PC-3 (cell line): Measurements from ENCODE around the gene KCNQ1OT1. TPM values are rescaled to one million over a fixed set of nuclear protein-coding genes. Genes with fewer than 3 reads are reported as not detected.

Source experiments
- ATAC-seq: fragments of 200-7000 bp; cut with Tn5 transposase; 2 replicates; pipeline ENCODE4 v1.9.1; 2020; ENCODE audit warnings: mild to moderate bottlenecking, moderate library complexity
- BruUV-seq: library from RNA; stranded (reverse); fragments of 400-500 nt; replicated peaks from 2 replicates; lab custom pipeline; 2021; lab: Mats Ljungman, UMichigan
- CTCF ChIA-PET: fragments of 300-600 bp; sonication (Branson Sonifier 250); formaldehyde crosslinking; loops from one replicate; lab custom pipeline; 2022; ENCODE audit warnings: antibody characterized with exemption; lab: Charles Lee
- POLR2A ChIA-PET: fragments of 300-600 bp; sonication (Branson Sonifier 250); formaldehyde crosslinking; loops from one replicate; lab custom pipeline; 2022; ENCODE audit warnings: antibody characterized with exemption; ENCODE audit not compliant: unreplicated experiment; lab: Charles Lee
- DNase-seq: peaks from one replicate; pipeline ENCODE4 v3.0.0-alpha.2; 2015
- H2AFZ ChIP-seq: fragments of 300-600 bp; sonication (generic); 2 replicates; pipeline ENCODE4 v1.6.0; 2016; ENCODE audit warnings: antibody characterized with exemption, low read length
- H3F3A ChIP-seq: fragments of 300-600 bp; sonication (generic); one replicate; pipeline ENCODE4 v1.6.0; 2017; ENCODE audit warnings: antibody characterized with exemption, low read length, control low read depth, mild to moderate bottlenecking; ENCODE audit not compliant: unreplicated experiment
- H3K27ac ChIP-seq: fragments of 300-600 bp; sonication (generic); 2 replicates; pipeline ENCODE4 v1.5.1; 2016; ENCODE audit warnings: mild to moderate bottlenecking, low read length
- H3K27me3 ChIP-seq: fragments of 300-600 bp; sonication (generic); 2 replicates; pipeline ENCODE4 v1.6.1; 2016; ENCODE audit warnings: low read length, mixed read lengths
- H3K36me3 ChIP-seq: fragments of 300-600 bp; sonication (generic); 2 replicates; pipeline ENCODE4 v1.6.1; 2016; ENCODE audit warnings: low read depth, mixed run types, low read length, mixed read lengths
- H3K4me1 ChIP-seq: fragments of 300-600 bp; sonication (generic); 2 replicates; pipeline ENCODE4 v1.5.1; 2016; ENCODE audit warnings: low read length; ENCODE audit not compliant: insufficient read depth
- H3K4me2 ChIP-seq: fragments of 300-600 bp; sonication (generic); 2 replicates; pipeline ENCODE4 v1.6.0; 2016; ENCODE audit warnings: low read length
- H3K4me3 ChIP-seq: fragments of 300-600 bp; sonication (generic); 2 replicates; pipeline ENCODE4 v1.5.1; 2016; ENCODE audit warnings: mild to moderate bottlenecking, low read length, mixed read lengths
- H3K79me2 ChIP-seq: fragments of 300-600 bp; sonication (generic); 2 replicates; pipeline ENCODE4 v1.6.1; 2017; ENCODE audit warnings: low read length, mixed read lengths
- H3K9ac ChIP-seq: fragments of 300-600 bp; sonication (generic); 2 replicates; pipeline ENCODE4 v1.6.0; 2016; ENCODE audit warnings: mild to moderate bottlenecking, low read length
- H3K9me2 ChIP-seq: fragments of 300-600 bp; sonication (generic); replicated peaks from 2 replicates; pipeline ENCODE4 v1.6.1; 2016; ENCODE audit warnings: mixed run types, low read length, mixed read lengths
- H3K9me3 ChIP-seq: fragments of 300-600 bp; sonication (generic); 2 replicates; pipeline ENCODE4 v1.6.1; 2016; ENCODE audit warnings: low read length, mixed read lengths
- H4K20me1 ChIP-seq: fragments of 300-600 bp; sonication (generic); 2 replicates; pipeline ENCODE4 v1.6.1; 2016; ENCODE audit warnings: low read length, mixed read lengths
- EZH2 ChIP-seq: fragments of 300-600 bp; sonication (generic); IDR thresholded peaks from one replicate; pipeline ENCODE4 v1.6.1; 2017; ENCODE audit warnings: antibody characterized with exemption, mild to moderate bottlenecking, low read length; ENCODE audit not compliant: unreplicated experiment
- EZH2phosphoT487 ChIP-seq: fragments of 300-600 bp; sonication (generic); IDR thresholded peaks from 2 replicates; pipeline ENCODE4 v1.6.1; 2018; ENCODE audit warnings: mild to moderate bottlenecking, antibody characterized with exemption, low read length, borderline replicate concordance
- intact Hi-C: fragments of 100-400 bp; cut with micrococcal nuclease; formaldehyde crosslinking; loops from 2 replicates; pipeline ENCODE4 v1.9.0; 2023
- total RNA-seq: library from RNA; depleted of rRNA; stranded (reverse); fragments of >200 nt; gene quantifications from 2 replicates; pipeline ENCODE4 v1.2.3, GENCODE V29; 2014
- TF ChIP-seq, protein P1 (sequence below): fragments of 300-600 bp; sonication (generic); conservative IDR thresholded peaks from 2 replicates; pipeline ENCODE4 v1.5.1; 2017; ENCODE audit warnings: antibody characterized with exemption, low read depth, mild to moderate bottlenecking, low read length

The KCNQ1OT1 gene
- total RNA-seq, 1 experiment from 2014 or later = 1.5 TPM

DNA sequence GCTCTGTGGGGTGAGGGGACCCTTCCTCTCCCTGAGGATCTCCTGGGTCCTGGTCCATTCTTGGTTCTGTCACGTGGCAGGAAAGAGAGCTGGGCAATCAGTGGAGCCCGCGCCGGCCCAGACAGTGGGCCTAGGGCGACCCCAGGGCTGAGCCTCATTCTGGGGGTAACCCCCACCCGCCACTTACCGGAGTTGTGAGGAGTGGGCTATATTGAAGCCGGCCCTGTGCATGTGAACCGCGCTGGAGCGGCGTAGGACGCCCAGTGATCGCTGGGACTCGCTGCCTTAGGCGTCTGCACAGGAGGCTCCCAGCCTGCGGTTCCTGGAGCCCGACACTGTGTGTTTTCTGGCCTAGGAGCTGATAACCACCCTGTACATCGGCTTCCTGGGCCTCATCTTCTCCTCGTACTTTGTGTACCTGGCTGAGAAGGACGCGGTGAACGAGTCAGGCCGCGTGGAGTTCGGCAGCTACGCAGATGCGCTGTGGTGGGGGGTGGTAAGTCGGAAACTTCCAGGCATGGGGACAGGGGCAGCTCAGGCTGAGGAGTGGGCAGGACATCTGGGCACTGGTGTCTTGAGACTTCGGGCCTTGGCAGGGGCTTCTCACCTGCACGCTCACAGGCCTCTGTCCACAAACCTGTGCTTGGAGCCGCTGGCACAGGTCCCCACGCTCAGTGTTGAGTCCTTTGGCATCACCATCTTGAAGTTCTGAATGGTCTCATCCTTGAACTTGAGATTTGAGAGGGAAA is 127.1 kb downstream of the KCNQ1OT1 start:
- Histone ChIP-seq H3K4me2 (no peak overlapping the region), H4K20me1 (no peaks in the 10 kb centered on the region), H3K36me3 (no peaks in the 10 kb centered on the region), H3K9me2 (no peaks in the 10 kb centered on the region), H3F3A (no peaks in the 10 kb centered on the region), H3K27me3 (no peaks in the 10 kb centered on the region), H3K4me3 (no peak overlapping the region), H3K4me1 (no peaks in the 10 kb centered on the region), H3K27ac (no peak overlapping the region), H2AFZ (no peak overlapping the region), H3K79me2 (no peaks in the 10 kb centered on the region), H3K9me3 (no peaks in the 10 kb centered on the region), H3K9ac (no peak overlapping the region)
- intact Hi-C loops = no loop called here
- ChIA-PET CTCF (no interaction called here), POLR2A (no interaction called here)
- DNase-seq (no peak), ATAC-seq (no peak)
- BruUV-seq = no TSS peak
- TF ChIP-seq EZH2phosphoT487 (no peak), EZH2 (no peak)
- TF ChIP-seq, protein P1, sequence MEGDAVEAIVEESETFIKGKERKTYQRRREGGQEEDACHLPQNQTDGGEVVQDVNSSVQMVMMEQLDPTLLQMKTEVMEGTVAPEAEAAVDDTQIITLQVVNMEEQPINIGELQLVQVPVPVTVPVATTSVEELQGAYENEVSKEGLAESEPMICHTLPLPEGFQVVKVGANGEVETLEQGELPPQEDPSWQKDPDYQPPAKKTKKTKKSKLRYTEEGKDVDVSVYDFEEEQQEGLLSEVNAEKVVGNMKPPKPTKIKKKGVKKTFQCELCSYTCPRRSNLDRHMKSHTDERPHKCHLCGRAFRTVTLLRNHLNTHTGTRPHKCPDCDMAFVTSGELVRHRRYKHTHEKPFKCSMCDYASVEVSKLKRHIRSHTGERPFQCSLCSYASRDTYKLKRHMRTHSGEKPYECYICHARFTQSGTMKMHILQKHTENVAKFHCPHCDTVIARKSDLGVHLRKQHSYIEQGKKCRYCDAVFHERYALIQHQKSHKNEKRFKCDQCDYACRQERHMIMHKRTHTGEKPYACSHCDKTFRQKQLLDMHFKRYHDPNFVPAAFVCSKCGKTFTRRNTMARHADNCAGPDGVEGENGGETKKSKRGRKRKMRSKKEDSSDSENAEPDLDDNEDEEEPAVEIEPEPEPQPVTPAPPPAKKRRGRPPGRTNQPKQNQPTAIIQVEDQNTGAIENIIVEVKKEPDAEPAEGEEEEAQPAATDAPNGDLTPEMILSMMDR = no peak

DNA sequence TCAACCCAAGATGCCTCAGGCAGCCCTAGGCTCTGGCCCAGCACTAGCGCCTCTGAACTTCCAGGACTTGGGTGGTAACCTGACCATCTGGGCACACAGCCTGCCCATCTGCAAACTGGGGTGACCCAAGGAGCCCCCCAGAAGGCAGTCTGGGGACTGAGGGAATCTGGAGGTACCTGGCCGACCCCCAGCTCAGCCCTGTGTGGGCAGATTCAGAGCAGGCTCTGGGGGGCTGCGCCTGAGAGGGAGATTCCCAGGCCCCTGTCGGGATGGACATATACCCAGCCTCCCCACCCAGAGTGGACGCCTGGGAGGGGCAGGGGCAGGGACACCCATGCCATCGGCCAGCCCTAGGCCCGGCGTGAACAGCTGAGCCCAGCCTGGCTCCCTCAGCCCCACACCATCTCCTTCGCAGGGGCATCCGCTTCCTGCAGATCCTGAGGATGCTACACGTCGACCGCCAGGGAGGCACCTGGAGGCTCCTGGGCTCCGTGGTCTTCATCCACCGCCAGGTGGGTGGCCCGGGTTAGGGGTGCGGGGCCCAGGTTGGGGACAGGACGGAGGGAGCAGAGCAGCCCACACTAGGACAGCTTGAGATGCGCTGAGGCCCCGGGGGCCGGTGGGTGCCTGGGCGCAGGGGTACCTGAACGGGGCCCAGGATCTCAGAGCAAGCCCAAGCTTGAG is 128.1 kb downstream of the KCNQ1OT1 start:
- Histone ChIP-seq H3K36me3 (no peaks in the 10 kb centered on the region), H3F3A (no peaks in the 10 kb centered on the region), H3K4me1 (no peaks in the 10 kb centered on the region), H3K27me3 (no peaks in the 10 kb centered on the region), H3K4me3 (no peak overlapping the region), H3K9me2 (no peaks in the 10 kb centered on the region), H3K9ac (no peak overlapping the region), H3K79me2 (no peaks in the 10 kb centered on the region), H4K20me1 (no peaks in the 10 kb centered on the region), H3K9me3 (no peaks in the 10 kb centered on the region), H3K4me2 (no peak overlapping the region), H2AFZ (no peak overlapping the region), H3K27ac (no peak overlapping the region)
- CTCF ChIA-PET = no interaction called here
- intact Hi-C loops = no loop called here
- TF ChIP-seq EZH2 = no peak
- no peak for TF ChIP-seq EZH2phosphoT487
- TF ChIP-seq, protein P1 = no peak
- POLR2A ChIA-PET = no interaction called here
- ATAC-seq (no peak), DNase-seq (no peak)
- no TSS peak for BruUV-seq
